VCaP (cell line): ENCODE results near the gene SLC6A18.
A peak's percentile ranks its signal among the peaks of the same experiment; 100 is the strongest.

Experiments
- H3K27ac ChIP-seq: fragments of 450-650 bp; 2 replicates; pipeline ENCODE4 v1.5.1; 2017
- TF ChIP-seq, protein P1 (sequence below): fragments of 450-650 bp; conservative IDR thresholded peaks from 2 replicates; pipeline ENCODE4 v1.5.1; 2017; ENCODE audit warnings: mild to moderate bottlenecking, moderate library complexity

SLC6A18 gene

DNA sequence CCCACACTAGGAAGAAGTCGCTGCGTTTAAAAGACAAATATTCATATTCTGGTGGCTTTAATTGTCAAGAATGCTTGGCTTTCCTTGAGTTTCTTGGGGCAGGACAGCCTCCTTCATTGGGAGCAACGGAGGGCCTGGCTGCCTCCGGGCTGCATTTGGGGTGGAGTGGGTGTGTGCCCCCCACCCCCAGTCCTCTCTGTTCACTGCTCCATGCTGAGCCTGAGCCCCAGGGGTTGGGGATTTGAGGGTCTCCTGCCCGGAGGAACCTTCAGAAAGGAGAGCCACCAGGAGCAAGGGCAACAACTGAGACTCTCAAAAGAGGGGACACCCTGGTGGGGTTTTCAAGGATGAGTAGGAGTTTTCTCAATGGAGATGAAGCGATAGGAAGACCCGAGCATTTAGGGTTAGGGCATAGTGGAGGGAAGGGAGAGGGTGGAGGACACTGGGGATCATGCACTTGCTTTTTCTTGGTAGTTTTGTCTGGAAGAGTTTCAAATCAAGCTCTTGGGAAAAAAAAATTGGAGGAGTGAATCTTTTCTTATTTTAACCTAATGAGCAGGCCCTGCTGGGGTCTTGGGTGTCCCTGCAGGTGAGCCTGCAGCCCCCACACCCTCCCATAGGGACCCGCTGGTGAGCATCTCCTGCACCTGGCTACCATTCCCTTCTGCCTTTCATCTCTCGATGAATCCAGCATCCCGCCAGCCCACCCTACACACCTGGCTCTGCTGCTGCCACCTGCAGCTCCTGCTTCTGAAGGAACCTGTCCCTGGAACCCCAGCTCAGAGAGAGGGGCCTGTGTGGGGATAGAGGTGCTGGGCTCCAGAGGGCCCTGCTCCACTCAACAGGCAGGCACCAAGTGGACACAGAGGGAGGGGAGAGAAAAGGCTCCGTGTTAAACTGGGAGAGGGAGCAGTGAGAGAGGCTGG, 19.7 kb upstream of the SLC6A18 start:
- TF ChIP-seq, protein P1, sequence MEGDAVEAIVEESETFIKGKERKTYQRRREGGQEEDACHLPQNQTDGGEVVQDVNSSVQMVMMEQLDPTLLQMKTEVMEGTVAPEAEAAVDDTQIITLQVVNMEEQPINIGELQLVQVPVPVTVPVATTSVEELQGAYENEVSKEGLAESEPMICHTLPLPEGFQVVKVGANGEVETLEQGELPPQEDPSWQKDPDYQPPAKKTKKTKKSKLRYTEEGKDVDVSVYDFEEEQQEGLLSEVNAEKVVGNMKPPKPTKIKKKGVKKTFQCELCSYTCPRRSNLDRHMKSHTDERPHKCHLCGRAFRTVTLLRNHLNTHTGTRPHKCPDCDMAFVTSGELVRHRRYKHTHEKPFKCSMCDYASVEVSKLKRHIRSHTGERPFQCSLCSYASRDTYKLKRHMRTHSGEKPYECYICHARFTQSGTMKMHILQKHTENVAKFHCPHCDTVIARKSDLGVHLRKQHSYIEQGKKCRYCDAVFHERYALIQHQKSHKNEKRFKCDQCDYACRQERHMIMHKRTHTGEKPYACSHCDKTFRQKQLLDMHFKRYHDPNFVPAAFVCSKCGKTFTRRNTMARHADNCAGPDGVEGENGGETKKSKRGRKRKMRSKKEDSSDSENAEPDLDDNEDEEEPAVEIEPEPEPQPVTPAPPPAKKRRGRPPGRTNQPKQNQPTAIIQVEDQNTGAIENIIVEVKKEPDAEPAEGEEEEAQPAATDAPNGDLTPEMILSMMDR = no peak
- no peak overlapping the region for H3K27ac ChIP-seq

DNA sequence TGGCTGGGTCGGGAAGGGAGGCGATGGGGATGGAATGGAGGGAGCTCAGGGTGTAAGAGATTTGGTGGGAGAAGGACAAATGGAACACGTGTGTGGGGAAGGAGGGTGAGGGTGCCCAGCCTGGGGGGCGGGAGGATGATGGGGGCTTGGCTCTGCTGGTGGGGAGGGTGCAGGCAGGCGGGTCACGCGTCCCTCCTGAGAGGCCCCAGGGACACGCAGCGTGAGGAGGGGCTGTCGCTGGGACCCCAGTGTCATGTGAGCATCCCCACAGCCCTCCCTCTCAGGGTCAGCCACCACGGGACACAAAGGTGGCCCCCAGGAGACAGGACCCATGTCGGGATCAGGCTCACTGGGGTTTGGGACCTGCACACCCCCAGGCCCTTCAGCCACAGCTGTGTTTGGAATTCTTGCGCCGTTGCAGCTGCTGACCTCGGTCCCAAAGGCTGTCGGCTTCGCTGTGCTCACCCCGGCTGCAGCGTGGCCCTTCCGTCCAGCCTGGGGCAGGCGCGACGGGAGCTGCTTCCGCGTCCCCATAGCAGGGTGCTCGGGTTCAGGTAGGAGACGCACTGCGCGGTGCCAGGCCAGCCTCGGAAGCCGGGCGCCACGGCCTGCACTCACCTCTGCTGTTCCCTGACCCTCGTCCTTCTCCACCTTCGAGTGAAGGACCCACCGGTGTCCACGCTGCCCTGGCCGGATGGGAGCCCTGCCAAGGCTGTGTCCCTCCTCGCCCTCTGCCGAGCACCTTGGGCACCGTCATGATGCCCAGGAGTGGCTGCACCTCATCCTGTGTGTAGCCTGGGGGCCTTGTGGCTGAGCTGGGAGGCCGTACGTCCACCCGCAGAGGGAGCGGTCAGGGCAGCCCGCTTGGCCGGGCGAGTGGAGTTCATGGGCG, 18.4 kb upstream of the SLC6A18 start:
- TF ChIP-seq, protein P1 = no peak
- no peak overlapping the region for H3K27ac ChIP-seq

DNA sequence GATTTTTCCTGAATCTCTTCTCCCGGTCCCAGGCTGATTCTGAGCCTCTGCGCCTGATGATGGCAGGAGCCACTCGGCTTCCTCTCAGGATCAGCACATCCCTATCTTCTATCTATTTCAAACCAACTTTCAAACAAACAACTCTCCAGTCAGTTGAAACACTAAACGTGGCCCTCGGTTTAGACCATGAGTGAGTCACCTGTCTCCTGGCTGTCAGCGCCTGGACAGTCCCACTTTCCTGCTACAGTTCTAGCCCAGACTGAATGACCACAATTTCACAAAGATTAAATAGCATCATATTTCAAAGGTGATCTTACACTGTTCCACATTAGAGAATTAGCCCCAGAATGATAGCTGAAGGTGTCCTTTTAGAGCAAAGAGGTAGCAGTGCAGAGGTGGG, 17.6 kb upstream of the SLC6A18 start:
- no peak overlapping the region for H3K27ac ChIP-seq
- TF ChIP-seq, protein P1 = no peak

DNA sequence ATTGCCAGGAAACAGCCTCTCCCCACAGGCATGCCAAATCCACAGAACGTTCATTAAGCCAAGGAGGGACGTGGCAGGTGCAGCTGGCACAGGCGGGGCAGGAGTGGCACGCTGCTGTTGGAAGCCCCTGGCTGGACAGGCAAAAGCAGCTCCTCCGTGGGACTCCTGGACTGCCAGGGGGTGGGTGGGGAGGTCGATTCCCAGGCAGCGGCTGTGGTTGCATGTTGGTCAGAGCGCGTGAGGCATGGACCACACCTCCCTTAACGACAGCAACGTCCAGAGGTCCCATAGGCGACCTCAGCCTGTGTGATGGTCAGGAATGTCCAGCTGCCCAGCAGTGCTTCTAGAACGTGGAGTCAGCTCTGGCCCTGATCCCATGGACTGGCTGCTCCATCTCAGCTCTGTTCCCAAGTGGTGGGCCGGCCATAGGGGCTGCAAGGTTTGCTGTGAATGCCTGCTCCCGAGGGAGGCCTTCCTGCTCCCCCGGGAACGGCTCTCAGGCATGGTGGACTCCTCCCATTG, 16.9 kb upstream of the SLC6A18 start:
- TF ChIP-seq, protein P1 = no peak
- H3K27ac ChIP-seq = no peak overlapping the region

DNA sequence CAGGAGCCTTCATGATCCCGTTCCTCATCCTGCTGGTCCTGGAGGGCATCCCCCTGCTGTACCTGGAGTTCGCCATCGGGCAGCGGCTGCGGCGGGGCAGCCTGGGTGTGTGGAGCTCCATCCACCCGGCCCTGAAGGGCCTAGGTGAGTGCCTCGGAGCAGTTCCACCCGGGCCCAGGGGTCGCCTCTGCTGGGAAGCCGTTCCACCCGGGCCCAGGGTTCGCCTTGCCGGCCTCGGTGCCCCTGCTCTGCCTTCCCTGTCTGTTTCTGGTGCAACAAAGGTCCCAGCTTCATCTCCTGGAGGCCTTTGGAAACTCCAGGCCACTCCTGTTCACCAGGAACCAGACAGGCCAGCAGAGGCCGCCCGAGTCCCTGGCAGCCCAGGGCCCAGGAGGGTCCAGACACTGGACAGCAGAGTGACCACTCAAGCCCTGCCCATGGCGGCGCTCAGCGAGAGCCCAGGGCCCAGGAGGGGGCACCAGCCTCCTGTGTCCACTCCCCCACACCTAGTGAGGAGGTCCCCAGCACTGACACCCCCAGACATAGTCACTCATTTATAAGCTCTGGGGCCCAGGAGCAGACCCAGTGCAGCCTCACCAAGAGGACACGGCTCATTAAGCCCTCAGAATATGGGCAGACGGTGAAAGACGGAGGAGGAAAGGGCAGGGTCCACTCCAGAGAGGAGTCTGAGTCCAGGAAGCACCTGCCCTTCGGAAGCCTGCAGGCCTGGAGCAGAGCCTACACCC, 16.3 kb upstream of the SLC6A18 start:
- H3K27ac ChIP-seq = no peak overlapping the region
- TF ChIP-seq, protein P1 = peak; percentile 90

DNA sequence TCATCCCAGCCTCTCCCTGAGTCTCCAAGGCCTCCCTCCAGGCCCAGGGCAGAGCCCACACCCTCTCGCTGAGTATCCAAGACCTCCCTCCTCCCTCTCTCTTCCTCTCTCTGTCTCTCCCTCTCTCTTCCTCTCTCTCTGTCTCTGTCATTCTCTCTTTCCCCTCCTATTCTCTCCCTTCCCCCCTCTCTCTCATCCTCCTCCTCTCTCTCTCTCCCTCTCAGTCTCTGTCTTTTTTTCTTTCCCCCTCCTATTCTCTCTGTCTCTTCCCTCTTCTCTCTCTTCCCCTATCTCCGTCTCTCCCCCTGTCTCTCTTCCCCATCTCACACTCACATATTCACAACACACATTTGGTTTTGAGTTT, 15.7 kb upstream of the SLC6A18 start:
- TF ChIP-seq, protein P1 = no peak
- H3K27ac ChIP-seq = no peak overlapping the region
